NCI-H345 treated with DMSO at 0.1 percent for 48 hours (cell line): ENCODE data around the gene SIPA1.

ENCODE experiments used
- DNase-seq: peaks from one replicate; lab custom pipeline; 2025; ENCODE audit not compliant: unreplicated experiment; lab: John Stamatoyannopoulos, UW

SIPA1 gene

GRCh38 chr11:65609229-65609628, 28.7 kb upstream of the SIPA1 start:
- no peak for DNase-seq

GRCh38 chr11:65609665-65610064, 28.2 kb upstream of the SIPA1 start:
- DNase-seq, result no peak

- DNase-seq, result no peak
Observed at GRCh38 chr11:65610404-65610803, 27.5 kb upstream of the SIPA1 start.

GRCh38 chr11:65611028-65611757, 26.7 kb upstream of the SIPA1 start:
- no peak for DNase-seq

- DNase-seq, result no peak
Observed at GRCh38 chr11:65611758-65612603, 25.9 kb upstream of the SIPA1 start.

- no peak for DNase-seq
Observed at GRCh38 chr11:65612691-65613090, 25.2 kb upstream of the SIPA1 start.

GRCh38 chr11:65613091-65613928, 24.6 kb upstream of the SIPA1 start:
- no peak for DNase-seq

- DNase-seq, result peak; percentile 100
Observed at GRCh38 chr11:65615229-65615949, 22.5 kb upstream of the SIPA1 start, which contains the start of gene PCNX3. Gene PCNX3 (plus strand): TSS chr11:65615776. CDS start chr11:65616312, 536 bp downstream.

GRCh38 chr11:65615950-65616574, 21.8 kb upstream of the SIPA1 start:
- DNase-seq, result no peak

GRCh38 chr11:65616575-65617001, 21.3 kb upstream of the SIPA1 start:
- DNase-seq, result no peak

GRCh38 chr11:65617136-65617850, 20.6 kb upstream of the SIPA1 start:
- no peak for DNase-seq

- DNase-seq, result no peak
Observed at GRCh38 chr11:65617990-65618751, 19.7 kb upstream of the SIPA1 start.

- DNase-seq, result no peak
Observed at GRCh38 chr11:65618763-65619162, 19.1 kb upstream of the SIPA1 start.

GRCh38 chr11:65619281-65619928, 18.5 kb upstream of the SIPA1 start:
- no peak for DNase-seq

- no peak for DNase-seq
Observed at GRCh38 chr11:65620666-65621065, 17.2 kb upstream of the SIPA1 start.

- no peak for DNase-seq
Observed at GRCh38 chr11:65621460-65621859, 16.4 kb upstream of the SIPA1 start.

GRCh38 chr11:65622011-65622410, 15.9 kb upstream of the SIPA1 start:
- DNase-seq, result no peak

- DNase-seq, result no peak
Observed at GRCh38 chr11:65623177-65623576, 14.7 kb upstream of the SIPA1 start.
